COLO829 (cell line): ENCODE measurements around the gene HIC2.
"Not testable (repeated sequence)": the region's sequence is repeated elsewhere in the genome, so short reads cannot be mapped to it uniquely, and the experiment has no call there.

ENCODE experiments used
- DNase-seq: peaks from one replicate; pipeline ENCODE4 v3.0.0; 2012; ENCODE audit warnings: low spot score

The HIC2 gene, protein sequence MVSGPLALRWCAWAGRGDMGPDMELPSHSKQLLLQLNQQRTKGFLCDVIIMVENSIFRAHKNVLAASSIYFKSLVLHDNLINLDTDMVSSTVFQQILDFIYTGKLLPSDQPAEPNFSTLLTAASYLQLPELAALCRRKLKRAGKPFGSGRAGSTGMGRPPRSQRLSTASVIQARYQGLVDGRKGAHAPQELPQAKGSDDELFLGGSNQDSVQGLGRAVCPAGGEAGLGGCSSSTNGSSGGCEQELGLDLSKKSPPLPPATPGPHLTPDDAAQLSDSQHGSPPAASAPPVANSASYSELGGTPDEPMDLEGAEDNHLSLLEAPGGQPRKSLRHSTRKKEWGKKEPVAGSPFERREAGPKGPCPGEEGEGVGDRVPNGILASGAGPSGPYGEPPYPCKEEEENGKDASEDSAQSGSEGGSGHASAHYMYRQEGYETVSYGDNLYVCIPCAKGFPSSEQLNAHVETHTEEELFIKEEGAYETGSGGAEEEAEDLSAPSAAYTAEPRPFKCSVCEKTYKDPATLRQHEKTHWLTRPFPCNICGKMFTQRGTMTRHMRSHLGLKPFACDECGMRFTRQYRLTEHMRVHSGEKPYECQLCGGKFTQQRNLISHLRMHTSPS

DNA sequence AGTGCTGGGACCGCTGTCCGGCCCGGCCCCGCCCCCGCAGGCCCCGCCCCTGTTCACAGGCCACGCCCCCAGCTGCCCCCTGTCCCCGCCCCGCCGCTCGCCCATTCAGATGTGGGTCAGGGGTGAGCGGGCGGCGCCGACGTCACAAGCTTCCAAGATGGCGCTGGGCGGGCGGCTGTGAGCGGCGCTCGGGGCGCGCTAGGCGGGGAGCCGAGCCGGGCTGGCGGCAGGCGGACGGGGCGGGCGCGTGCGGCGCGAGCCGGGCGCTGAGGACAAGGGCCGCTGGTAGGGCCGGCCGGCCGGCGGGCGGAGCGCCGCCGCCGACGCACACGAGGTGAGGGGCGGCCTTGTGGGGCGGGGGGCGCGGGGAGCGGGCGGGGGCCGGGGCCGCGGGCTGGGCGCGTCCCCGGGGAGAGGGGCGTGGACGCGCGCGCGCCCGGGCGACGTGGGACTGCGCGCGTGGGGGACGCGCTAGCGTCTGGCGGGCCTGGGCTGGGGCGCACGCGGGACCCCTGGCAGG is at the start of gene HIC2:
Gene HIC2 (plus strand): TSS at position 145 of the 520 bp plus-strand sequence. CDS start 25,461 bp downstream, outside the sequence.
- not testable (repeated sequence) for DNase-seq

DNA sequence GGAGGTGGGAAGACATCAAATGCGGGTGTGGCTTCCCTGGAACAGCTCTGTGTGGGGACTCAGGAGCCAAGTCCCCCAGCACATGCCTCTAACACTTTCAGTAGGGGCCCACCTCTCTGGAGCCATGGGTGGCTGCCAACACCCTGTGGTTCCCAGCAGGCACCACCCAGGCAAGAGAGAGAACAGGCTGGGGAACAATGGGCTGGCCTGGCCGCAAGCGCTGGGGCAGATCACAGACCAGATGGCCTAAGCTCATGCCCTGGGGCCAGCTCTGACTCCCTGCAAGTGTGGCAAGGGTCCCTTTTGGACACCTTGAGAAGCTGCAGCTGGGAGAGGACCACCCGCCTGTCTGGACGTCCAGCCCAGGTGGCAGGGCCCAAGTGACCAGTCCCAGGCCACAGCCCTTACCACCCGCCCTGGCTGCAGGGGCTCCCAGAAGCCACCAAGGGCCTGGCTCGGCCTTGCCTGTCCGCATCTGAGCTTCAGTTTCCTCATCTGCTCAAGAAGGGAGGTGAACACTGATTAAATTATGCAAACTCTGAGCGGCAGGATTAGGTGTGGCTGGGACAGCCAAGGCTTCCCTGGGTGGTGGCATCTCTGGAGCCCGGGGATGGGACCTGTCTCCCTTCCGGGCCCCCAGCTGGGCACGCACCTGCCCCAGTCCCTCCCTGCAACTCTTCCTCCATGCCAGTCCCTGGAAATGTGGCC is 48.4 kb upstream of the HIC2 start:
- DNase-seq, result not testable (repeated sequence)

DNA sequence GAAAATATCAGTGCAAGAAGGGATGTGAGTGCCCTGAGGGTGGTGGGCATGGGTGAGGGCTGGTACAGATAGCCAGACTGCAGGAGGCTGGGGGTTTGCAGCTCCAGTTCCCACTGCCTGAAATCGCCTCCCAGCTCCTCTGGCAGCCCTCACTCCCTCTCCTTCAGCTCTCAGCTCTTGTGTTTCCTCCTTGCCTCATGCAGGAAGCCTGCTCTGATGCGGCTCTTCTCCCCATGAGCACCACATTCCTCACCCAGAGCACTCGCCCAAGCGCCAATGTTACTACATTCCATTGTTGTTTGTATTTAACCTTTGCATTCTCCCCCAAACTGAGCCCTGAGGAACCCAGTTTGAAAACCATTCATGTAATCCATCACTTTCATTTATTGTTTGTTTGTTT is 41.3 kb upstream of the HIC2 start:
- DNase-seq, result not testable (repeated sequence)

DNA sequence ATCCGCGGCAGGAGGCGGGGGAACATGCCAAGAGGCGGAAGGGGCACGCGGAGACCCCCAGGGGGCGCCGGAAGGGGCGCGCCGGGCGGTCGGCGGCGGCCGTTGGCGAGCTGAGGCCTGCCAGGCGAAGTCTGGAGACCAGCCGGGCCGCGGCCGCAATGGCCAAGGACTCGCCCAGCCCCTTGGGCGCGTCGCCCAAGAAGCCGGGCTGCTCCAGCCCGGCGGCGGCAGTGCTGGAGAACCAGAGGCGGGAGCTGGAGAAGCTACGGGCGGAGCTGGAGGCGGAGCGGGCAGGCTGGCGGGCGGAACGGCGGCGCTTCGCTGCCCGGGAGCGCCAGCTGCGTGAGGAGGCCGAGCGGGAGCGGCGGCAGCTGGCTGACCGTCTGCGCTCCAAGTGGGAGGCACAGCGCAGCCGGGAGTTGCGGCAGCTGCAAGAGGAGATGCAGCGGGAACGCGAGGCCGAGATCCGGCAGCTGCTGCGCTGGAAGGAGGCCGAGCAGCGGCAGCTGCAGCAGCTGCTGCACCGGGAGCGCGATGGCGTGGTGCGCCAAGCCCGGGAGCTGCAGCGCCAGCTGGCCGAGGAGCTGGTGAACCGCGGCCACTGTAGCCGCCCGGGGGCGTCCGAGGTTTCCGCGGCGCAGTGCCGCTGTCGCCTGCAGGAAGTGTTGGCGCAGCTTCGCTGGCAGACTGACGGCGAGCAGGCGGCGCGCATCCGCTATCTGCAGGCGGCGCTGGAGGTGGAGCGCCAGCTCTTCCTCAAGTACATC is 33.3 kb upstream of the HIC2 start, which contains the start of gene RIMBP3B:
Gene RIMBP3B (plus strand): TSS at position 51 of the 767 bp plus-strand sequence. CDS start 108 bp downstream, at position 159.
- DNase-seq, result not testable (repeated sequence)

DNA sequence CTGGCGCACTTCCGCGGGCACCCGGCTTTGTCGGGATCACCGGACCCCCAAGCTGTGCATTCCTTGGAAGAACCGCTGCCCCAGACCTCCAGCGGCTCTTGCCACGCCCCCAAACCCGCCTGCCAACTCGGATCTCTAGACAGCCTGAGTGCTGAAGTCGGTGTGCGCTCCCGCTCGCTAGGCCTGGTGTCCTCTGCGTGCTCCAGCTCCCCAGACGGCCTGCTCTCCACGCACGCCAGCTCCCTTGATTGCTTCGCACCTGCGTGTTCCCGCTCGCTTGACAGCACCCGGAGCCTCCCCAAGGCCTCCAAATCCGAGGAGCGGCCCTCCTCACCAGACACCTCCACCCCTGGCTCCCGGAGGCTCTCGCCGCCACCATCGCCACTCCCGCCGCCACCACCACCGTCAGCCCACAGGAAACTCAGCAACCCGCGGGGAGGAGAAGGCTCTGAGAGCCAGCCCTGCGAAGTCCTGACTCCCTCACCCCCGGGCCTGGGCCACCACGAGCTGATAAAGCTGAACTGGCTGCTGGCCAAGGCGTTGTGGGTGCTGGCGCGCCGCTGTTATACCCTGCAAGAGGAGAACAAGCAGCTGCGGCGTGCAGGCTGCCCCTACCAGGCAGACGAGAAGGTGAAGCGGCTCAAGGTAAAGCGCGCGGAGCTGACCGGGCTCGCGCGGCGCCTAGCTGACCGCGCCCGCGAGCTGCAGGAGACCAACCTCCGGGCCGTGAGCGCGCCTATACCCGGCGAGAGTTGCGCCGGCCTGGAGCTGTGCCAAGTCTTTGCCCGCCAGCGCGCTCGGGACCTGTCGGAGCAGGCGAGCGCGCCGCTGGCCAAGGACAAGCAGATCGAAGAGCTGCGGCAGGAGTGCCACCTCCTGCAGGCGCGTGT is 32.5 kb upstream of the HIC2 start:
- DNase-seq, result not testable (repeated sequence)

DNA sequence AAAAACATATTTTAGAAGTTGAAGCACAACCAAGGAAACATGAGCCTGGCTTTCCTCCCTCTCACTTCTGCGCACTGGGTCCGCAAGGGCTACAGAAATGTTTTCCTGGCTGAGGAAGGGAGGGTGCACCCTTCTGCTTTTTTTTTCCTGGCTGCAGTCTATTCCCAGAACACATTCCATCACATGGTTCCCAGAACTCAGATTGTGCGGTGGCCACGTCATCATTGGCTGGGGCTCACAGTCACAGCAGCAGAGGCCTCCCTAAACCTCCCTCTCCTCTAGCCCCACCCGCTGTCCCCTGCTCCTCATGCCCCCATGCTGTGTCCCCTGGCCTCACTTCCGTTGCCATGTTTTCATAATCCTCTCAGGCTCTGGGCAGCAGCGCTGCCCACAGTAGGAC is 27.7 kb upstream of the HIC2 start:
- not testable (repeated sequence) for DNase-seq

DNA sequence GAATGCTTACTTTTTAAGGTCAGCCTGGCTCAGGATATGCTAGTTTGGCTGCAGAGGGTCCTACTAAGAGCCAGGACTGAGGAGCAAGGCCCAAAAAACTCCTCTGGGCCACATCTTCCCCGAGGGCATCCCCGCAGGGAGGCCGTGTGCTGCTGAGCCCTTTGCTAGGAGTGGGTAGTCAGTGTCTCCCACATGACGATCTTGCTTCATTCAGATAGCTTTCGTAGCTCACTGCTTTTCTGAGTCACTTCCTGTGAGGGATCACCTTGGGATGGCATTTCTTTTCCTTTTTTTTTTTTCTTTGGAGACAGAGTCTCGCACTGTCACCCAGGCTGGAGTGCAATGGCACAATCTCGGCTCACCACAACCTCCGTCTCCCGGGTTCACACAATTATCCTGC is 27.2 kb upstream of the HIC2 start:
- DNase-seq, result not testable (repeated sequence)

DNA sequence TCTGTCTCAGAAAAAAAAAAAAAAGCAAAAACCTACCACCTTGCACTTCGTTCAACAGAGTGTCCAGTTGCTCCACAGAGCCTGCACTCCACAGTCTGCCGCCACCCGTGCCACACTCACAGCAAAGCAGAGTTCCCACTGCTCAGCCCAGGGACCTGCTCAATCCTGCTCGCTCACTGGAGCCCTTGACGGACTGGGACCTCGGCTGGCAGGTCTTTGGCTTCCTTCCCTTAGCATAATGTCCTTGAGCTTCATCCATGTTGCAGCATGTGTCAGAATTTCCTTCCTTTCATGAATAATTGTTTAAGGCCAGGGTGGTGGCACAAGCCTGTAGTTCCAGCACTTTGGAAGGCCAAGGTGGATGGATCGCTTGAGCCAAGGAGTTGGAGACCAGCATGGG is 22.6 kb upstream of the HIC2 start:
- not testable (repeated sequence) for DNase-seq

DNA sequence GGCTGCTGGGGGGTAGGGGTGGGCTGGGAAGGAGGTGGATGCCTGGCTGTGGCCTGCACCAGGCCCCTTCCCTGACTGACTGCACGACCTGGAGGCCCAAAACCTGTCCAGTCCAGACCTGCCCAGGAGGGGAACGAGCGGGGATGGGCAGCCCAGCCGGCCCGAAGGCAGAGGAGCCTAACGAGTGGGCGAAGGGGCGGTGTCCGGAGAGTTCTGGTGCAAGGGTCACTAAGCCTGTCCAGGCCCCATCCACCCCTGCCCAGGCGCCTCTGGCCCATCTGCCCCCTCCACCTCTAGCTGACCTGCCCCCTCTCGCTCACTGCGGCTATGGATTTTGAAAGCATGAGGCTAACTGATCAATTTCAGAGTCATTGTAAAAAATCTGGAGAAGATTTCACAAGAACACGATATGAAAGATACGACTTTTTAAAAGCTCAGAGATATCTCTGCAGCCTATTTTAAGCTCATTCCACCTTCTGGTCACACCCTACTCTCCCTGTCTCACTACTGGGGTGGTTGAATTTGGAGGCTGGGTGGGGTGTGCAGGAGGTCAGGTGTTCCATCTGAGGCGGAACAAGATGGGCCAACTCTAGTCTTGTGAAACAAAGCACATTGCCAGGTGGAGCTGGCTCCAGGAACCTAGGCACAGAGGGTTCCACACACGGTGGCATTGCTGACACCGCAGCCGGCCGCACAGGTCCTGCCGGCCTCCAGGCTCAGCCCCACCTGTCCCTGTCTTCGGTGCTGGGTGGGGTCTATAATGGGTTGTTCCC is 15.8 kb upstream of the HIC2 start:
- DNase-seq, result not testable (repeated sequence)

DNA sequence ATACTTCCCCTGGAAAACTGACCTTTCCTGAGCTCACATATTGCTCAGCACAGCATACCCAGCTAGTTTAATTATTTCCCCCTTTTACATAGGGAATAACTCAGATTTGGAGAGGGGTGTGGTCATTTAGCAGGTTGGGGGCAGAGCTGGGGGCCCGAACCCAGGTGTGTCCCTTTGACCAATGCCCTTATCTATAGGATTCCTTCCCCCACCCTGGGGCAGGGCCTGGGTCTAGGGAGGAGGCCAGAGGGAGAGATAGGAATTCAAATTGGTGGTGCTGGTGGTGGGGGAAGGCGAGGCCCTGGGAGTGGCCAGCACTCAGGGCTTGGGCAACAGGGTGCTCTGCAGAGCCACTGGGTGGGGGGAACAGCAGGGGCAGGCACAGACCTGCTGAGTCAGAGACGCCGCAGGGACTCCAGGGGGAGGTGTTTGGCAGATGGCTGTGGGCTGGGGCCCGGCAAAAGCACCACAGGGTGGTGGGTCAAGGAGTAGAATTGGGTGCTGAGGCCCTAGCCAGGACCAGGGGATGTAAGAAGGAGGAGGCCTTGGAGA is 14.3 kb upstream of the HIC2 start:
- DNase-seq, result not testable (repeated sequence)

DNA sequence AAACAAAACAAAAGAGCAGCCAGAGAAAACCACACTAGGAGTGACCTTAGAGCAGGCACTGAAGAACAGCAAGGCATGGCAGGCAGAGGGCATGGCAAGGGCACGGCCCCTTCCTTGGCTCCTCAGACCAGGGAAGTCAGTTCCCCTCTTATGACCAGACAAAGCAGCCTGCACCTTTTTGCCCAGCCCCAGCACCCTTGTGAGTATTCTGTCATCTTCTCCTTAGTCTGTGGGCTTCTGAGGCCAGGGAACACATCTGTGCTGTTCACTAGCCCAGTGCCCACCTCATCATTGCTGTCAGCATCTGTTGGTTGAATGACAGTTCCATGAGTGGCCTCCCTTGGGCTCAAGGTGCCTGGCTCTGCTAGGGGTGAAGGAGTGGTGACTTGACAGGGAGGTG is 10.0 kb upstream of the HIC2 start:
- not testable (repeated sequence) for DNase-seq

DNA sequence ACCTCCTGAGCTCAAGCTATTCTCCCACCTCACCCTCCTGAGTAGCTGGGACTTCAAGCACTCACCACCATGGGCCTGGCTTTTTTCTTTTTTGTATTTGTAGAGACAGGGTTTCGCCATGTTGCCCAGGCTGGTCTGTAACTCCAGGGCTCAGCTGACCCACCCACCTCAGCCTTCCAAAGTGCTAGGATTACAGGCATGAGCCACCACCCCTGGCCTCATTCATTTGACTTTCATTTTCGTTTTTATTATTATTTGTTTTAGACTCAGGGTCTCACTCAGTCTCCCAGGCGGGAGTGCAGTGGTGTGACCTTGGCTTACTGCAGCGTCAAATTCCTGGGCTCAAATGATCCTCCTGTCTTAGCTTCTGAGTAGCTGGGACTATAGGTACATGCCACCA is 9.4 kb upstream of the HIC2 start:
- DNase-seq, result not testable (repeated sequence)

DNA sequence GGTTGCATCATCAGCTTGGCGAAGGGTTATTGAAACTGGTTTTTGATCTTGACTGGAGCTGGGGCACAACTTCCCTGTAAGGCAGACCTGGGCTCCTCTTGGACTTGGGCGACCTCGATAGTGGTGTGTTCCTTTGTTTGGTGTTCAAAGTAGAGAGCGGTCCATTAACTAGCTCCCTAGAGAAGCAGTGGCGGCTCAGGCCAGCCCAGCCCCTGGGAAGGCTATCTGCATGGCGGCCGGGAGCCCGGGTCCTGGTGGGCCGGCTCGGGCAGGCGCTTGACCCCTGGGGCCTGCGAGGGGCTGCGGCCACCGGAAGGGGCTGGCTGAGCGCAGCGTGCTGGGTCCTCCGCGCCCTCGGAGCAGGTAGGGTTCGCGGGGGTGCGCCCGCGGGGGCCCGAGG is 796 bp upstream of the HIC2 start:
- DNase-seq, result not testable (repeated sequence)

DNA sequence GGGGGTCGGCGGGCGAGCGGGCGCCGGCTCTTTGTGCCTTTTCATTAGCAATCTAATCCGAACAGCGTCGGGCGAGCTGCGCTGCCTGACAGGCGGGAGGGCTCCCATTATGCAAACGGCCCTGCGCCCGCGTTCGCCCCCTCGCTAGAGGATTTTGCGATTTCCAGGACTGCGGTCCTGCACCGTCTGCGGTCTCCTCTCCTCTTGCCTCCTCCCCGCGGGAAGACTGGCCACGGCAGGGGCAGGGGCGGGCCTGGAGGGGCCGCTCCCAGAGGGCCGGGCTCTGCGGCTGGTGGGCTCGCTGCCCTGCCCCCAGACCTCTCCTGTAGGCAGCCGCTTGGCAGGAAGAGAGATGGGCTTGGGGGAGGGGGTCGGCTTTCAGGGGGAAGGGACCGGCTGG is 682 bp downstream of the HIC2 start:
- not testable (repeated sequence) for DNase-seq

DNA sequence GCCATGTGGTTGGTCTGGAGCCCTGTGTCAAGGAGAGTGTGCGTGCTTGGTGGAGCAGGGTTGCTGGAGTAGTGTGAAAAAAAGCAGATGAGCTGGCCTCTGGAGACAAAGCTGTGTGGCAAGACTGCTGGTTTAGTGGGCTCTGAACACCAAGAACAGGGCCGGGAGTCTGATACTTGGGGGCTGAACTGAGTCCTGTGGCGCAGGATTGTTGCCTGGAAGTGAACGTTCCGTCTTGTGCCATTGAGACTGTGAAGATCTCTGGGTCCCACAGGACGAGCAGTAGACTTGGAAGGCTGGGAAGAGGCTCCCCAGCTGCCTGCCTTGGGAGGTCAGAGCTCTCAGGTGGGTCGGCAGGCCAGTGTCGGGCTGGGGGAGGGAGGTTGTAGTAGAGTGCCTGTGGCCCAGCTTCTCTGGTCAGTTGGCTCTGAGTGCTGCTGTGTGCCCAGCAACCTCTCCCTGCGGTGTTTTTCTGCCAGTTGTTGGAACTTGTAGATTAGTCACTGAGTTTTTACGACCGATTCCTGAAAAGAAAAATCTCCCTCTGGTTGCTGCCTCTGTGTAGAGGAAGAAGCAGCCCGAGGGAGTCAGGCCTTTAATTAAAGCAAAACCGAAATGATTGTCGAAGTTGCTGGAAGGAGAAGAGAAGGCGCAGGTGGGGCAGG is 1.9 kb downstream of the HIC2 start:
- DNase-seq, result not testable (repeated sequence)

DNA sequence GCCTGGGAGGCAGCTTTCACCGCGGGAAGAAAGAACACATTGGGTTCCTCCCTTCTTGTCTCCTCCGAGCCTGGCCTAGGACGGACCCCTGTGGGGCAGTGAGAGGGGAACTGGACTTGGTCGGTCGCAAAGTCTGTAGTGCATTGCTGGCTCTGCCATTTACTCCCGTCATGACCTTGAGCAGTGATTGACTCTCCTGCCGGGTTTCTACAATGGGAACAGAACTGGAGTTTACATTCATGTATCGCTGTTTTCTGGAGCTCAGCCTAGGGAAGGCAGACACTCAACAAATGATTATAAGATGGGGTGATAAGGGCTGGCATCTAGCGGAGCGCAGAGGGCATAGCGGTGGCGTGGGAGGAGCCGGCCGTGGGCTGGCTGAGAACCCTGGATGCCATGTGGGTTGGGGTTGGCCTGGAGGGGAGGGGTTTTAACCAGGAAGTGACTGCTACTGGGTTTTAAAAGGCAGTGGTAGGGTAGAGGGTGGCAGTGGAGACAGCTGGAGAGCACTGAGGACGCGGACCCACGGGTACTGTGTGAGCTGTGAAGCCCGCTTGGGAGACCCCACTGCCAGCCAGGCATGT is 3.1 kb downstream of the HIC2 start:
- DNase-seq, result not testable (repeated sequence)

DNA sequence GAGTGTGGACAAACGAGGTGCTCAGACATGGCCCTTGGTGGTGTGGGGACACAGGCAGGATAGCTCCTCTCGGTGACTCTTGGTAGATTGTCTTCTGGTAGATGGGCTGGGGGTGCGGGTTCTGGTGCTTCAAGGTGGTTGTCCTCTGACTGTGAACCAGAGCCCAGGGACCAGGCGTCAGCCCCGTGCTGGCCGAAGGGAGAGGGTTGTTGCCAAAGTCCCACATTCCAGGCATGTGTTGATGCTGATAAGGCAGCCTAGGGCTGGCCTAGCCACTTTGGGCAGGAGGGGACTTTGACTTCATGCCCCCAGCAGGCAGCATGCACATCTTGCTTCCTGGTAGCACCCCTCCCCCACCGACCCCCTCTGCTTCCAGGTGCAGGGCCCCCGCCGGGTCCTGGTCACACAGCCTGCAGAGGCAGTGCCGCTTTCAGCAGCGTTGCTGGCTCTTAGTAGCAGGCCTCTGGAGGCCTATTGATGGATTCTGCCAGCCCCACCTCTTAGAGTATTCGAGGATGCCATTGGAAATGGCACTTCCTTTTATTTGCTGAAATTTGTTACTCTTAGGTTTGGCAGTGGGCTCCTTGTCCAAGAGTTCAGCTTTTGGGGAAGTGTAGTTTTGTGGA is 7.0 kb downstream of the HIC2 start:
- DNase-seq, result not testable (repeated sequence)
